HepG2 (cell line): ENCODE results near the gene CCT7. TPM values are rescaled to one million over a fixed set of nuclear protein-coding genes. Genes with fewer than 3 reads are reported as not detected.

Experiments used
- ATAC-seq: fragments of 200-7000 bp; cut with Tn5 transposase; 3 replicates; pipeline ENCODE4 v1.9.1; 2020; ENCODE audit warnings: mild to moderate bottlenecking, moderate library complexity
- BruUV-seq: library from RNA; stranded (reverse); fragments of 400-500 nt; replicated peaks from 2 replicates; lab custom pipeline; 2021; lab: Mats Ljungman, UMichigan
- CTCF ChIA-PET: fragments of 300-600 bp; formaldehyde crosslinking; extraction: SDS; loops from one replicate; lab custom pipeline; 2021; ENCODE audit warnings: low total read pairs, inconsistent platforms, low intra/inter-chr PET ratio; lab: Yijun Ruan, JAX
- POLR2A ChIA-PET: fragments of 350-600 bp; sonication (Branson Sonifier 250); formaldehyde crosslinking; loops from one replicate; lab custom pipeline; 2020; ENCODE audit warnings: antibody characterized with exemption, inconsistent platforms; lab: Yijun Ruan, JAX
- DNase-seq: peaks from one replicate; pipeline ENCODE4 v3.0.0-alpha.2; 2015; ENCODE audit warnings: low spot score
- FAIRE-seq: peaks from 3 replicates; lab custom pipeline; 2011; peaks lifted over from hg19 to GRCh38; lab: Jason Lieb, UNC
- H2AFZ ChIP-seq: one replicate; pipeline ENCODE4 v1.6.1; 2011; ENCODE audit warnings: low read length, inconsistent platforms
- H3K27ac ChIP-seq: fragments of 300-600 bp; 3 replicates; pipeline ENCODE4 v1.8.0; 2011; ENCODE audit warnings: mixed run types, mild to moderate bottlenecking, mixed read lengths, low read length, inconsistent platforms; ENCODE audit not compliant: insufficient read depth; ENCODE audit errors: extremely low read length
- H3K27me3 ChIP-seq, 2 experiments: fragments of 200-600 bp in 1 of 2; 2 replicates in 1 of 2; 3 replicates in 1 of 2; pipeline versions ENCODE4 v1.6.0 to v1.8.0; 2011; ENCODE audit warnings: low read length in 2 of 2, mild to moderate bottlenecking in 2 of 2, moderate library complexity in 2 of 2, inconsistent platforms in 1 of 2; ENCODE audit not compliant: insufficient read depth in 2 of 2, control insufficient read depth in 1 of 2
- H3K36me3 ChIP-seq, 2 experiments: fragments of 200-600 bp in 1 of 2; replicated peaks in 1 of 2; 2 replicates in 1 of 2; 3 replicates in 1 of 2; pipeline versions ENCODE4 v1.5.1 to v1.8.0; 2011; ENCODE audit warnings: low read length in 2 of 2, inconsistent platforms in 1 of 2; ENCODE audit not compliant: insufficient read depth in 2 of 2, control insufficient read depth in 1 of 2
- H3K4me1 ChIP-seq: 2 replicates; pipeline ENCODE4 v1.5.1; 2012; ENCODE audit warnings: low read length, inconsistent platforms; ENCODE audit not compliant: insufficient read depth
- H3K4me2 ChIP-seq: 2 replicates; pipeline ENCODE4 v1.6.0; 2011; ENCODE audit warnings: low read depth, low read length, inconsistent platforms
- H3K4me3 ChIP-seq, 3 experiments: fragments of 200-600 bp in 1 of 3; sonication (generic), shearing (Covaris generic) in 1 of 3; replicated peaks in 1 of 3; 2 replicates each; pipeline ENCODE4 v1.5.1; 2011 to 2016; ENCODE audit warnings: low read length in 3 of 3, inconsistent platforms in 2 of 3, low read depth in 2 of 3, mild to moderate bottlenecking in 2 of 3, control low read depth in 1 of 3, mixed read lengths in 1 of 3; ENCODE audit not compliant: insufficient read depth in 1 of 3
- H3K79me2 ChIP-seq: one replicate; pipeline ENCODE4 v1.6.1; 2011; ENCODE audit warnings: low read length, inconsistent platforms; ENCODE audit not compliant: insufficient read depth
- H3K9ac ChIP-seq: 2 replicates; pipeline ENCODE4 v1.6.0; 2011; ENCODE audit warnings: mild to moderate bottlenecking, low read depth, low read length, inconsistent platforms; ENCODE audit not compliant: insufficient read depth
- H3K9me3 ChIP-seq: 2 replicates; pipeline ENCODE4 v1.5.1; 2012; ENCODE audit warnings: mild to moderate bottlenecking, low read length
- H4K20me1 ChIP-seq: 2 replicates; pipeline ENCODE4 v1.6.0; 2011; ENCODE audit warnings: inconsistent platforms, mild to moderate bottlenecking, low read length, moderate library complexity; ENCODE audit not compliant: insufficient read depth
- GLI4 ChIP-seq: sonication (generic); formaldehyde crosslinking; IDR thresholded peaks from 2 replicates; pipeline ENCODE4 v1.5.1; 2020; ENCODE audit warnings: missing genetic modification reagents, mild to moderate bottlenecking, moderate library complexity, borderline replicate concordance
- GLMP ChIP-seq: sonication (generic); formaldehyde crosslinking; IDR thresholded peaks from 2 replicates; pipeline ENCODE4 v1.9.0; 2021; ENCODE audit warnings: missing genetic modification reagents, mild to moderate bottlenecking, borderline replicate concordance
- JUNB ChIP-seq: sonication (generic); formaldehyde crosslinking; IDR thresholded peaks from 2 replicates; pipeline ENCODE4 v1.8.0; 2022; ENCODE audit warnings: missing genetic modification reagents, mild to moderate bottlenecking, borderline replicate concordance
- MIER3 ChIP-seq: IDR thresholded peaks from 2 replicates; pipeline ENCODE4 v1.6.1; 2016; ENCODE audit warnings: missing compliant biosample characterization, borderline replicate concordance
- NFYC ChIP-seq: IDR thresholded peaks from 2 replicates; pipeline ENCODE4 v1.6.1; 2016; ENCODE audit warnings: missing genetic modification reagents, missing compliant biosample characterization
- ONECUT2 ChIP-seq: sonication (generic); formaldehyde crosslinking; IDR thresholded peaks from 2 replicates; pipeline ENCODE4 v1.4.0; 2020; ENCODE audit warnings: missing genetic modification reagents
- RCOR2 ChIP-seq: IDR thresholded peaks from 2 replicates; pipeline ENCODE4 v1.6.1; 2016; ENCODE audit warnings: missing biosample characterization, missing genetic modification reagents
- REPIN1 ChIP-seq: sonication (generic); formaldehyde crosslinking; IDR thresholded peaks from 2 replicates; pipeline ENCODE4 v1.8.0; 2022; ENCODE audit warnings: missing genetic modification reagents, low read depth, mild to moderate bottlenecking, borderline replicate concordance
- ZNF10 ChIP-seq: sonication (generic); formaldehyde crosslinking; IDR thresholded peaks from 2 replicates; pipeline ENCODE4 v1.4.0; 2020; ENCODE audit warnings: mild to moderate bottlenecking, low read depth, missing genetic modification reagents, borderline replicate concordance
- ZNF207 ChIP-seq: fragments of 450-650 bp; IDR thresholded peaks from 2 replicates; pipeline ENCODE4 v1.6.1; 2016; ENCODE audit warnings: antibody characterized with exemption, borderline replicate concordance
- ZNF567 ChIP-seq: sonication (generic); formaldehyde crosslinking; IDR thresholded peaks from 2 replicates; pipeline ENCODE4 v1.8.1; 2023; ENCODE audit warnings: mild to moderate bottlenecking, missing genetic modification reagents, borderline replicate concordance
- ZNF580 ChIP-seq: IDR thresholded peaks from 2 replicates; pipeline ENCODE4 v1.6.1; 2016; ENCODE audit warnings: low read depth, borderline replicate concordance
- ZNF607 ChIP-seq: sonication (generic); formaldehyde crosslinking; IDR thresholded peaks from 2 replicates; pipeline ENCODE4 v1.5.1; 2020; ENCODE audit warnings: missing genetic modification reagents, mild to moderate bottlenecking, borderline replicate concordance
- ZNF839 ChIP-seq: sonication (generic); formaldehyde crosslinking; IDR thresholded peaks from 2 replicates; pipeline ENCODE4 v1.4.0; 2020; ENCODE audit warnings: missing genetic modification reagents, mild to moderate bottlenecking, borderline replicate concordance
- WGBS: methylation state at CpG from one replicate; pipeline ENCODE4 v1.1.6; 2017; ENCODE audit warnings: low lambda C conversion rate; 5-methylcytosine and 5-hydroxymethylcytosine counted together
- in situ Hi-C: cut with HindIII; loops from 2 replicates; pipeline ENCODE4 v1.10.0; 2017; ENCODE audit warnings: low pct_unique_long_range_greater_than_20kb; ENCODE audit not compliant: extremely low pct_ligation_motif_present
- intact Hi-C: fragments of 100-400 bp; cut with micrococcal nuclease; formaldehyde crosslinking; loops from one replicate; pipeline ENCODE4 v1.10.0; 2022; ENCODE audit not compliant: unreplicated experiment
- polyA plus RNA-seq, 8 experiments: library from polyadenylated mRNA; depleted of rRNA in 3 of 8; stranded (reverse) in 7 of 8; unstranded in 1 of 8; fragments of >200 nt; fragmentation: Illumina TruSeq in 4 of 8; extraction: Trizol in 4 of 8; gene quantifications; 2 replicates each; pipeline versions ENCODE4 v1.2.1 to v1.2.3, GENCODE V29; 2011 to 2016; ENCODE audit warnings: low read depth in 4 of 8, missing spikeins in 1 of 8, mixed read lengths in 1 of 8; ENCODE audit not compliant: insufficient read depth in 1 of 8
- total RNA-seq, 5 experiments: library from RNA; depleted of rRNA; stranded (reverse); fragments of >200 nt; fragmentation: Illumina TruSeq; extraction: Trizol; gene quantifications; 2 replicates each; pipeline ENCODE4 v1.2.3, GENCODE V29; 2016; ENCODE audit warnings: low read depth in 1 of 5
- TF ChIP-seq, protein P1 (sequence below): sonication (generic); formaldehyde crosslinking; IDR thresholded peaks from 2 replicates; pipeline ENCODE4 v1.5.0; 2020; ENCODE audit warnings: mild to moderate bottlenecking, missing genetic modification reagents
- TF ChIP-seq, protein P2 (sequence below): sonication (generic); formaldehyde crosslinking; IDR thresholded peaks from 2 replicates; pipeline ENCODE4 v1.4.0; 2020; ENCODE audit warnings: mild to moderate bottlenecking, missing genetic modification reagents

Gene CCT7
- total and polyA plus RNA-seq, 2 of the 13 experiments (the other 11 are each of a cell fraction or from before 2014, with no cell fraction given), result 347 to 517 TPM

DNA sequence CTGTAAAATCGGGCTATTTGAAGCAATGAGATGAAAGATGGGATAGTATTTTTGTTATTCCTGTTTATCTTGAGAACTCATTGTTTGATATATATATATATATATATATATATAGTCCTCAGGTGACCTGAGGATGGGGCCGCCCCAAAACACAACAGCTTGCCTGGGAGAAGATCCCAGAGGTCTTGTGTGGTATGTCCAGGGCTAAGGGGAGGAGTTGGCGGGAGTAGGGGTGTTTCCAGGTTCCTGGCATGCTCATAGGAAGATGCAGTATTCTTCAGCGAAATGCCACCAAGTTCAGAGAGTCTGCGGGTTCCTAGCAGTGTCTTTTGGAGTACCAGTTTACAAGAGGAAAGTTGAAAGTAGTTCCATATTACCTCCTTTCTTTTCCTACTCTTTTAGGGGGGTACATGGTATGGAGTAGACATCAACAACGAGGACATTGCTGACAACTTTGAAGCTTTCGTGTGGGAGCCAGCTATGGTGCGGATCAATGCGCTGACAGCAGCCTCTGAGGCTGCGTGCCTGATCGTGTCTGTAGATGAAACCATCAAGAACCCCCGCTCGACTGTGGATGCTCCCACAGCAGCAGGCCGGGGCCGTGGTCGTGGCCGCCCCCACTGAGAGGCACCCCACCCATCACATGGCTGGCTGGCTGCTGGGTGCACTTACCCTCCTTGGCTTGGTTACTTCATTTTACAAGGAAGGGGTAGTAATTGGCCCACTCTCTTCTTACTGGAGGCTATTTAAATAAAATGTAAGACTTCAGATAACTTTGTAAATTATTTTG lies 18.3 kb downstream of the CCT7 start:
- Histone ChIP-seq H3K4me3 (no peak overlapping the region), H3K36me3 (peaks cover 42 to 65% of the 10 kb centered on the region in 2 experiments), H3K27ac (no peak overlapping the region), H3K4me2 (no peak overlapping the region), H3K27me3 (no peaks in the 10 kb centered on the region), H3K4me1 (peaks cover 30% of the 10 kb centered on the region), H3K79me2 (no peaks in the 10 kb centered on the region), H2AFZ (no peak overlapping the region), H3K9me3 (no peaks in the 10 kb centered on the region), H4K20me1 (peaks cover 6% of the 10 kb centered on the region; the same call in 1 of the 2 replicates), H3K9ac (no peak overlapping the region)
- ATAC-seq (no peak), FAIRE-seq (no peak), DNase-seq (no peak)
- no TSS peak for BruUV-seq
- intact Hi-C loops (no loop called here), in situ Hi-C loops (no loop called here)
- 98% methylated on average over 17 of the region's 17 CpGs for WGBS
- CTCF ChIA-PET, result no interaction called here
- POLR2A ChIA-PET, result interaction anchor here (1.8 kb wide), 1 partner anchor 17 kb away, joined by 7 read pairs; no protein-coding TSS in a partner anchor
- TF ChIP-seq ONECUT2 (CRISPR knock-in tag), result no peak
- TF ChIP-seq, protein P1, sequence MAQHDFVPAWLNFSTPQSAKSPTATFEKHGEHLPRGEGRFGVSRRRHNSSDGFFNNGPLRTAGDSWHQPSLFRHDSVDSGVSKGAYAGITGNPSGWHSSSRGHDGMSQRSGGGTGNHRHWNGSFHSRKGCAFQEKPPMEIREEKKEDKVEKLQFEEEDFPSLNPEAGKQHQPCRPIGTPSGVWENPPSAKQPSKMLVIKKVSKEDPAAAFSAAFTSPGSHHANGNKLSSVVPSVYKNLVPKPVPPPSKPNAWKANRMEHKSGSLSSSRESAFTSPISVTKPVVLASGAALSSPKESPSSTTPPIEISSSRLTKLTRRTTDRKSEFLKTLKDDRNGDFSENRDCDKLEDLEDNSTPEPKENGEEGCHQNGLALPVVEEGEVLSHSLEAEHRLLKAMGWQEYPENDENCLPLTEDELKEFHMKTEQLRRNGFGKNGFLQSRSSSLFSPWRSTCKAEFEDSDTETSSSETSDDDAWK (CRISPR knock-in tag), result no peak
- no peak for TF ChIP-seq ZNF207
- TF ChIP-seq NFYC (CRISPR knock-in tag), result no peak
- TF ChIP-seq GLI4 (CRISPR knock-in tag), result no peak
- TF ChIP-seq ZNF839 (CRISPR knock-in tag), result no peak
- TF ChIP-seq GLMP (CRISPR knock-in tag), result no peak
- no peak for TF ChIP-seq ZNF567
- TF ChIP-seq, protein P2, sequence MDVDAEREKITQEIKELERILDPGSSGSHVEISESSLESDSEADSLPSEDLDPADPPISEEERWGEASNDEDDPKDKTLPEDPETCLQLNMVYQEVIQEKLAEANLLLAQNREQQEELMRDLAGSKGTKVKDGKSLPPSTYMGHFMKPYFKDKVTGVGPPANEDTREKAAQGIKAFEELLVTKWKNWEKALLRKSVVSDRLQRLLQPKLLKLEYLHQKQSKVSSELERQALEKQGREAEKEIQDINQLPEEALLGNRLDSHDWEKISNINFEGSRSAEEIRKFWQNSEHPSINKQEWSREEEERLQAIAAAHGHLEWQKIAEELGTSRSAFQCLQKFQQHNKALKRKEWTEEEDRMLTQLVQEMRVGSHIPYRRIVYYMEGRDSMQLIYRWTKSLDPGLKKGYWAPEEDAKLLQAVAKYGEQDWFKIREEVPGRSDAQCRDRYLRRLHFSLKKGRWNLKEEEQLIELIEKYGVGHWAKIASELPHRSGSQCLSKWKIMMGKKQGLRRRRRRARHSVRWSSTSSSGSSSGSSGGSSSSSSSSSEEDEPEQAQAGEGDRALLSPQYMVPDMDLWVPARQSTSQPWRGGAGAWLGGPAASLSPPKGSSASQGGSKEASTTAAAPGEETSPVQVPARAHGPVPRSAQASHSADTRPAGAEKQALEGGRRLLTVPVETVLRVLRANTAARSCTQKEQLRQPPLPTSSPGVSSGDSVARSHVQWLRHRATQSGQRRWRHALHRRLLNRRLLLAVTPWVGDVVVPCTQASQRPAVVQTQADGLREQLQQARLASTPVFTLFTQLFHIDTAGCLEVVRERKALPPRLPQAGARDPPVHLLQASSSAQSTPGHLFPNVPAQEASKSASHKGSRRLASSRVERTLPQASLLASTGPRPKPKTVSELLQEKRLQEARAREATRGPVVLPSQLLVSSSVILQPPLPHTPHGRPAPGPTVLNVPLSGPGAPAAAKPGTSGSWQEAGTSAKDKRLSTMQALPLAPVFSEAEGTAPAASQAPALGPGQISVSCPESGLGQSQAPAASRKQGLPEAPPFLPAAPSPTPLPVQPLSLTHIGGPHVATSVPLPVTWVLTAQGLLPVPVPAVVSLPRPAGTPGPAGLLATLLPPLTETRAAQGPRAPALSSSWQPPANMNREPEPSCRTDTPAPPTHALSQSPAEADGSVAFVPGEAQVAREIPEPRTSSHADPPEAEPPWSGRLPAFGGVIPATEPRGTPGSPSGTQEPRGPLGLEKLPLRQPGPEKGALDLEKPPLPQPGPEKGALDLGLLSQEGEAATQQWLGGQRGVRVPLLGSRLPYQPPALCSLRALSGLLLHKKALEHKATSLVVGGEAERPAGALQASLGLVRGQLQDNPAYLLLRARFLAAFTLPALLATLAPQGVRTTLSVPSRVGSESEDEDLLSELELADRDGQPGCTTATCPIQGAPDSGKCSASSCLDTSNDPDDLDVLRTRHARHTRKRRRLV, result no peak
- no peak for TF ChIP-seq ZNF580 (CRISPR knock-in tag)
- no peak for TF ChIP-seq ZNF607
- no peak for TF ChIP-seq MIER3
- TF ChIP-seq RCOR2 (CRISPR knock-in tag), result no peak
- no peak for TF ChIP-seq REPIN1 (CRISPR knock-in tag)
- TF ChIP-seq ZNF10 (CRISPR knock-in tag), result no peak
- no peak for TF ChIP-seq JUNB (CRISPR knock-in tag)
